IPS-15b (cell line): ENCODE measurements around the gene CXCL1.

Source experiments
- H3K27me3 ChIP-seq: one replicate; pipeline ENCODE4 v1.6.1; 2013; ENCODE audit warnings: low read length; ENCODE audit not compliant: control insufficient read depth, insufficient read depth
- H3K36me3 ChIP-seq: one replicate; pipeline ENCODE4 v1.6.1; 2013; ENCODE audit warnings: low read length; ENCODE audit not compliant: control insufficient read depth, insufficient read depth
- H3K4me1 ChIP-seq: one replicate; pipeline ENCODE4 v1.6.1; 2013; ENCODE audit warnings: mild to moderate bottlenecking, low read length; ENCODE audit not compliant: control insufficient read depth, insufficient read depth
- H3K4me3 ChIP-seq: one replicate; pipeline ENCODE4 v1.5.1; 2013; ENCODE audit warnings: low read depth, low read length
- H3K9ac ChIP-seq: one replicate; pipeline ENCODE4 v1.6.1; 2013; ENCODE audit warnings: low read depth, mild to moderate bottlenecking, low read length
- H3K9me3 ChIP-seq: one replicate; pipeline ENCODE4 v1.6.1; 2013; ENCODE audit warnings: mild to moderate bottlenecking, low read length; ENCODE audit not compliant: control insufficient read depth, insufficient read depth

Gene CXCL1

DNA sequence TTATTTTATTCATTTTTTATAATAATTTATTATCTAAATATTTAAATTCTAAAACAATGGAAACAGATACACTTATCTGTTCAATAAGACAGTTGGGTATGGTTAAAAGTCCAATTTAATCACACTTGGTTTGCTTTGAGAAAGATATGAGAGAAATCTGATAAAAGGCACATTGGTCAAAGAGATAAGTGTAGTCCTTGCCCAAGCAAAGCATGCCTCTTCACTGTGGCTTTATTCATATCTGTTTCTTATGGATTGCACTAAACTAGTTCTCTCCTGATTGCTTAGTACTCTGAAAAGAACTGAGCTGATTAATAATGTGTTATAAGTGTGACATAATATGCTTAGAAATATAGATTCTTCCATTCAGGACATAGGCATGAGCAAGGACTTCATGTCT lies 39.8 kb downstream of the CXCL1 start:
- Histone ChIP-seq H3K36me3 (no peaks in the 10 kb centered on the region), H3K4me3 (no peak overlapping the region), H3K4me1 (no peaks in the 10 kb centered on the region), H3K9ac (no peak overlapping the region), H3K9me3 (no peaks in the 10 kb centered on the region), H3K27me3 (no peaks in the 10 kb centered on the region)

GRCh38 chr4:73911746-73912145 lies 42.6 kb downstream of the CXCL1 start:
- Histone ChIP-seq H3K36me3 (no peaks in the 10 kb centered on the region), H3K4me1 (no peaks in the 10 kb centered on the region), H3K27me3 (no peaks in the 10 kb centered on the region), H3K9ac (no peak overlapping the region), H3K9me3 (no peaks in the 10 kb centered on the region), H3K4me3 (no peak overlapping the region)

DNA sequence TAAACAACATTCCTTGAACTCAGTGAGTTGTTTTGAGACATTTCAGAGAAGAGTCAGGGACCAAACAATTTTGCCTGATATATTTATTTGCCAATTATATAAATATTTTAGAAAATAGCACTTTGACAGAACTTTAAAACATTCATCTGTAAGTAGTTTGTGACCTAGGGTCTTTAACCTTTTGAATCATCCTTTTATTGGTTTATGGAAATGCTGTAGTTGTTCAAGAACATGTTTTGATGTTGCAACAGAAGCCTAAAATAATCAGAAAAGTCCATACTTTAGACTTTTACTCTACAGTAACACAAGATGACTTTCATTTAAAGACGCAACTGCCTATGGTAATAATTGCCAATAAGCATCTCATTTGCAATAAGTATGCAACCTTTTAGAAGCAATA lies 43.0 kb downstream of the CXCL1 start:
- H3K9ac ChIP-seq = no peak overlapping the region
- H3K4me1 ChIP-seq = no peaks in the 10 kb centered on the region
- no peak overlapping the region for H3K4me3 ChIP-seq
- no peaks in the 10 kb centered on the region for H3K9me3 ChIP-seq
- no peaks in the 10 kb centered on the region for H3K36me3 ChIP-seq
- H3K27me3 ChIP-seq = no peaks in the 10 kb centered on the region

GRCh38 chr4:73914071-73914470 lies 44.9 kb downstream of the CXCL1 start:
- Histone ChIP-seq H3K27me3 (no peaks in the 10 kb centered on the region), H3K9me3 (no peaks in the 10 kb centered on the region)

GRCh38 chr4:73916172-73916925 lies 47.2 kb downstream of the CXCL1 start:
- H3K9ac ChIP-seq = no peak overlapping the region
- no peaks in the 10 kb centered on the region for H3K36me3 ChIP-seq
- H3K4me1 ChIP-seq = no peaks in the 10 kb centered on the region
- no peak overlapping the region for H3K4me3 ChIP-seq
- no peaks in the 10 kb centered on the region for H3K9me3 ChIP-seq
- H3K27me3 ChIP-seq = no peaks in the 10 kb centered on the region

More at GRCh38 chr4:73914071-73914470, 44.9 kb downstream of the CXCL1 start:
- Histone ChIP-seq H3K9ac (no peak overlapping the region), H3K36me3 (no peaks in the 10 kb centered on the region), H3K4me1 (no peaks in the 10 kb centered on the region), H3K4me3 (no peak overlapping the region)

DNA sequence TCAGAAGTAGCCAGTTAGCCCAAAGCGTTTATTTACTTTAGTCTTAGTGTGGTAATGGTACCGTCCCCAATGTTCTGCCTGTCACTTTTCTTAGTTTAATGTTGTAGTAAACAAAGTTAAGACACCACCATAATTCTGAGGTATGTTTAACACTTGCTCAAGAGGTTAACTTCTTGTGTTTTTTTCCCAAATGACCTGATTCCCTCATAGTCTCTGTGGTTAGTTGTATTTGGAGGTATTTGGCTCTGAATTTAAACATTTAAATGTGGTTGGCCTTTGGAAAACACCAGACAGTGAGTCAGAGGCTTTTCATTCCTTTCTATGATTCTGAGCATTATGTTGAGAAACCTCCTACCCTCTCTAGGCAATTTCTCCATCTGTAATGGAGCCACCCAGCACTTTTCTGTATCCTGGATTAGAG lies 47.9 kb downstream of the CXCL1 start:
- no peaks in the 10 kb centered on the region for H3K27me3 ChIP-seq
- H3K9ac ChIP-seq = no peak overlapping the region
- H3K36me3 ChIP-seq = no peaks in the 10 kb centered on the region
- no peaks in the 10 kb centered on the region for H3K9me3 ChIP-seq
- H3K4me1 ChIP-seq = no peaks in the 10 kb centered on the region
- H3K4me3 ChIP-seq = no peak overlapping the region

- Histone ChIP-seq H3K4me3 (no peak overlapping the region), H3K27me3 (no peaks in the 10 kb centered on the region)
These were observed 48.9 kb downstream of the CXCL1 start for GRCh38 chr4:73918058-73918457.

DNA sequence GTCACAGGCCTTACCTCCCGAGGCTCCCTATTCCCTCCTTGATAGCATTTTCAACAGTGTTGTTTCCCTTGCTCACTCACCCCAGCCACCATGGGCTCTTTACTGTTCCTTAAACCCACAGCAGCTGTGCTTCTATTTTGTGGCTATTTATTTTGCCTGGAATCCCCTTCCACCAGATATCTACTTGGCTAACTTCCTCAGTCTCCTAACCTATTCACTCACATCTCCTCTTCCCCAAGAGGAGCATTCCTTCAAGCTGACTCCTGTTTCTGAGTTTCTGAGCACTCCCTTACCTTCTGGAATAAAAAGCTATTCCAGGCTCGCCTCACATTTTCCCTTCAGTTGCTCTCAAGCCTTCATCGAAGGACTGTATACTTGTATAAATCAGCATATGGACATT lies 50.5 kb downstream of the CXCL1 start:
- no peak overlapping the region for H3K4me3 ChIP-seq
- H3K27me3 ChIP-seq = no peaks in the 10 kb centered on the region
- H3K36me3 ChIP-seq = no peaks in the 10 kb centered on the region
- H3K9me3 ChIP-seq = no peaks in the 10 kb centered on the region
- no peak overlapping the region for H3K9ac ChIP-seq
- H3K4me1 ChIP-seq = no peaks in the 10 kb centered on the region

More at GRCh38 chr4:73918058-73918457, 48.9 kb downstream of the CXCL1 start:
- no peak overlapping the region for H3K9ac ChIP-seq
- H3K36me3 ChIP-seq = no peaks in the 10 kb centered on the region
- H3K4me1 ChIP-seq = no peaks in the 10 kb centered on the region
- H3K9me3 ChIP-seq = no peaks in the 10 kb centered on the region
